ENCODE results near the gene UVRAG. TPM values are rescaled to one million over a fixed set of nuclear protein-coding genes. Genes with fewer than 3 reads are reported as not detected.
"Not testable (repeated sequence)": the region's sequence is repeated elsewhere in the genome, so short reads cannot be mapped to it uniquely, and the experiment has no call there.

The UVRAG gene
- total RNA-seq, 2 donors from 2014 or later = 18.6 to 20.7 TPM

GRCh38 chr11:75916882-75917281, 101.9 kb downstream of the UVRAG start:
- H3K36me3 Mint-ChIP-seq (ENCODE audit: insufficient read depth in 2 of 2) = peaks cover 0 to 10% of the 10 kb centered on the region in 2 donors
- H3K27me3 Mint-ChIP-seq (ENCODE audit: low read depth) = no peaks in the 10 kb centered on the region
- H3K4me3 Mint-ChIP-seq = no peak overlapping the region
- peaks cover 4% of the 10 kb centered on the region for H3K4me1 Mint-ChIP-seq (ENCODE audit: low read depth)
- H3K9me3 Mint-ChIP-seq = no peaks in the 10 kb centered on the region
- no peak for ATAC-seq (replicated peaks in 1 of 2)
- no peak overlapping the region for H3K27ac Mint-ChIP-seq
- DNase-seq = no peak

- Mint-ChIP-seq H3K27ac (no peak overlapping the region), H3K27me3 (ENCODE audit: low read depth) (no peaks in the 10 kb centered on the region), H3K9me3 (no peaks in the 10 kb centered on the region), H3K4me1 (ENCODE audit: low read depth) (peaks cover 6% of the 10 kb centered on the region), H3K4me3 (no peak overlapping the region), H3K36me3 (ENCODE audit: insufficient read depth in 2 of 2) (peaks cover 0 to 5% of the 10 kb centered on the region in 2 donors)
- DNase-seq (no peak), ATAC-seq (replicated peaks in 1 of 2) (no peak)
These were observed 103.3 kb downstream of the UVRAG start for GRCh38 chr11:75918331-75918730.

- no peak overlapping the region for H3K27ac Mint-ChIP-seq
- no peaks in the 10 kb centered on the region for H3K27me3 Mint-ChIP-seq (ENCODE audit: low read depth)
- peaks cover 6% of the 10 kb centered on the region for H3K4me1 Mint-ChIP-seq (ENCODE audit: low read depth)
- H3K4me3 Mint-ChIP-seq = no peak overlapping the region
- DNase-seq = no peak
- H3K36me3 Mint-ChIP-seq (ENCODE audit: insufficient read depth in 2 of 2) = peaks cover 0 to 5% of the 10 kb centered on the region in 2 donors
- no peaks in the 10 kb centered on the region for H3K9me3 Mint-ChIP-seq
- ATAC-seq (replicated peaks in 1 of 2) = no peak
These were observed 104.5 kb downstream of the UVRAG start for GRCh38 chr11:75919525-75919924.

- DNase-seq (no peak), ATAC-seq (replicated peaks in 1 of 2) (no peak)
- H3K4me1 Mint-ChIP-seq (ENCODE audit: low read depth) = peaks cover 6% of the 10 kb centered on the region
- H3K36me3 Mint-ChIP-seq (ENCODE audit: insufficient read depth in 2 of 2) = peaks cover 0 to 5% of the 10 kb centered on the region in 2 donors
- H3K4me3 Mint-ChIP-seq = no peak overlapping the region
- H3K27me3 Mint-ChIP-seq (ENCODE audit: low read depth) = no peaks in the 10 kb centered on the region
- H3K9me3 Mint-ChIP-seq = no peaks in the 10 kb centered on the region
- H3K27ac Mint-ChIP-seq = no peak overlapping the region
These were observed 105.8 kb downstream of the UVRAG start for GRCh38 chr11:75920848-75921247.

- Mint-ChIP-seq H3K9me3 (no peaks in the 10 kb centered on the region), H3K4me1 (ENCODE audit: low read depth) (peaks cover 6% of the 10 kb centered on the region), H3K4me3 (no peak overlapping the region), H3K36me3 (ENCODE audit: insufficient read depth in 2 of 2) (peaks cover 0 to 5% of the 10 kb centered on the region in 2 donors), H3K27me3 (ENCODE audit: low read depth) (no peaks in the 10 kb centered on the region), H3K27ac (no peak overlapping the region)
- ATAC-seq (replicated peaks in 1 of 2) (no peak), DNase-seq (no peak)
These were observed 106.8 kb downstream of the UVRAG start for GRCh38 chr11:75921808-75922207.

GRCh38 chr11:75924966-75925784, 110.2 kb downstream of the UVRAG start:
- H3K36me3 Mint-ChIP-seq (ENCODE audit: insufficient read depth in 2 of 2) = no peaks in the 10 kb centered on the region
- no peak overlapping the region for H3K27ac Mint-ChIP-seq
- ATAC-seq (replicated peaks in 1 of 2) (no peak), DNase-seq (no peak)
- H3K4me3 Mint-ChIP-seq = no peak overlapping the region
- peaks cover 6% of the 10 kb centered on the region for H3K4me1 Mint-ChIP-seq (ENCODE audit: low read depth)
- no peaks in the 10 kb centered on the region for H3K27me3 Mint-ChIP-seq (ENCODE audit: low read depth)
- H3K9me3 Mint-ChIP-seq = no peaks in the 10 kb centered on the region

GRCh38 chr11:75925785-75926164, 110.8 kb downstream of the UVRAG start:
- Mint-ChIP-seq H3K4me3 (no peak overlapping the region), H3K27me3 (ENCODE audit: low read depth) (no peaks in the 10 kb centered on the region), H3K4me1 (ENCODE audit: low read depth) (peaks cover 6% of the 10 kb centered on the region), H3K36me3 (ENCODE audit: insufficient read depth in 2 of 2) (no peaks in the 10 kb centered on the region), H3K27ac (no peak overlapping the region), H3K9me3 (no peaks in the 10 kb centered on the region)
- DNase-seq = no peak
- ATAC-seq (replicated peaks in 1 of 2) = no peak

GRCh38 chr11:75929706-75930105, 114.7 kb downstream of the UVRAG start:
- no peak for ATAC-seq (replicated peaks in 1 of 2)
- H3K27me3 Mint-ChIP-seq (ENCODE audit: low read depth) = no peaks in the 10 kb centered on the region
- no peaks in the 10 kb centered on the region for H3K4me1 Mint-ChIP-seq (ENCODE audit: low read depth)
- H3K36me3 Mint-ChIP-seq (ENCODE audit: insufficient read depth in 2 of 2) = peaks cover 2 to 3% of the 10 kb centered on the region in 2 donors
- no peak overlapping the region for H3K4me3 Mint-ChIP-seq
- no peak for DNase-seq
- H3K27ac Mint-ChIP-seq = no peak overlapping the region
- no peaks in the 10 kb centered on the region for H3K9me3 Mint-ChIP-seq

GRCh38 chr11:75930534-75930933, 115.5 kb downstream of the UVRAG start:
- H3K27ac Mint-ChIP-seq = no peak overlapping the region
- no peaks in the 10 kb centered on the region for H3K27me3 Mint-ChIP-seq (ENCODE audit: low read depth)
- H3K9me3 Mint-ChIP-seq = no peaks in the 10 kb centered on the region
- H3K4me1 Mint-ChIP-seq (ENCODE audit: low read depth) = no peaks in the 10 kb centered on the region
- peaks cover 2 to 3% of the 10 kb centered on the region in 2 donors for H3K36me3 Mint-ChIP-seq (ENCODE audit: insufficient read depth in 2 of 2)
- H3K4me3 Mint-ChIP-seq = no peak overlapping the region
- DNase-seq (no peak), ATAC-seq (replicated peaks in 1 of 2) (no peak)

- Mint-ChIP-seq H3K27ac (no peak overlapping the region), H3K36me3 (ENCODE audit: insufficient read depth in 2 of 2) (peaks cover 2 to 3% of the 10 kb centered on the region in 2 donors), H3K4me3 (no peak overlapping the region), H3K27me3 (ENCODE audit: low read depth) (no peaks in the 10 kb centered on the region), H3K9me3 (no peaks in the 10 kb centered on the region), H3K4me1 (ENCODE audit: low read depth) (no peaks in the 10 kb centered on the region)
- DNase-seq (no peak), ATAC-seq (replicated peaks in 1 of 2) (no peak)
These were observed 116.1 kb downstream of the UVRAG start for GRCh38 chr11:75931124-75931523.

GRCh38 chr11:75933736-75934135, 118.7 kb downstream of the UVRAG start:
- not testable (repeated sequence) for H3K4me3 Mint-ChIP-seq

GRCh38 chr11:75934851-75935250, 119.8 kb downstream of the UVRAG start:
- Mint-ChIP-seq H3K36me3 (ENCODE audit: insufficient read depth in 2 of 2) (peaks cover 2 to 3% of the 10 kb centered on the region in 2 donors), H3K9me3 (no peaks in the 10 kb centered on the region), H3K4me1 (ENCODE audit: low read depth) (no peaks in the 10 kb centered on the region), H3K4me3 (no peak overlapping the region), H3K27ac (no peak overlapping the region), H3K27me3 (ENCODE audit: low read depth) (no peaks in the 10 kb centered on the region)
- DNase-seq = no peak
- ATAC-seq (replicated peaks in 1 of 2) = no peak

More at GRCh38 chr11:75933736-75934135, 118.7 kb downstream of the UVRAG start:
- H3K9me3 Mint-ChIP-seq; H3K27ac Mint-ChIP-seq; H3K4me1 Mint-ChIP-seq (ENCODE audit: low read depth); H3K36me3 Mint-ChIP-seq (ENCODE audit: insufficient read depth in 2 of 2); ATAC-seq (replicated peaks in 1 of 2); H3K27me3 Mint-ChIP-seq (ENCODE audit: low read depth); DNase-seq: not testable (repeated sequence)

GRCh38 chr11:75938543-75938942, 123.5 kb downstream of the UVRAG start:
- DNase-seq (no peak), ATAC-seq (replicated peaks in 1 of 2) (no peak)
- Mint-ChIP-seq H3K4me3 (no peak overlapping the region), H3K27me3 (ENCODE audit: low read depth) (no peaks in the 10 kb centered on the region), H3K9me3 (no peaks in the 10 kb centered on the region), H3K27ac (no peak overlapping the region), H3K4me1 (ENCODE audit: low read depth) (no peaks in the 10 kb centered on the region), H3K36me3 (ENCODE audit: insufficient read depth in 2 of 2) (no peaks in the 10 kb centered on the region)

GRCh38 chr11:75939516-75939915, 124.5 kb downstream of the UVRAG start:
- Mint-ChIP-seq H3K36me3 (ENCODE audit: insufficient read depth in 2 of 2) (no peaks in the 10 kb centered on the region), H3K9me3 (no peaks in the 10 kb centered on the region), H3K4me1 (ENCODE audit: low read depth) (no peaks in the 10 kb centered on the region), H3K4me3 (no peak overlapping the region), H3K27me3 (ENCODE audit: low read depth) (no peaks in the 10 kb centered on the region), H3K27ac (no peak overlapping the region)
- no peak for DNase-seq
- no peak for ATAC-seq (replicated peaks in 1 of 2)
